Neuron (in vitro differentiated cells): ENCODE results near the gene MTG1.
A peak's percentile ranks its signal among the peaks of the same experiment; 100 is the strongest.
"Not testable (repeated sequence)": the region's sequence is repeated elsewhere in the genome, so short reads cannot be mapped to it uniquely, and the experiment has no call there.

ENCODE experiments used
- H2AFZ ChIP-seq: one replicate; pipeline ENCODE4 v1.6.1; 2013; ENCODE audit warnings: low read depth, mild to moderate bottlenecking, inconsistent platforms, low read length, moderate library complexity
- H3K27me3 ChIP-seq: one replicate; pipeline ENCODE4 v1.6.1; 2013; ENCODE audit warnings: low read length; ENCODE audit not compliant: insufficient read depth
- H3K36me3 ChIP-seq: one replicate; pipeline ENCODE4 v1.6.1; 2013; ENCODE audit warnings: low read length; ENCODE audit not compliant: insufficient read depth
- H3K4me1 ChIP-seq: one replicate; pipeline ENCODE4 v1.6.1; 2013; ENCODE audit warnings: low read length; ENCODE audit not compliant: insufficient read depth
- H3K4me3 ChIP-seq: 2 replicates; pipeline ENCODE4 v1.5.1; 2013; ENCODE audit warnings: mild to moderate bottlenecking, low read length, moderate library complexity
- H3K9me3 ChIP-seq: one replicate; pipeline ENCODE4 v1.6.1; 2013; ENCODE audit warnings: low read length

MTG1 gene

GRCh38 chr10:133377025-133377817 lies 16.7 kb upstream of the MTG1 start:
- Histone ChIP-seq H3K4me3 (no peak overlapping the region), H3K27me3 (no peaks in the 10 kb centered on the region), H3K4me1 (peaks cover 15% of the 10 kb centered on the region), H3K9me3 (peaks cover 2% of the 10 kb centered on the region), H2AFZ (no peak overlapping the region), H3K36me3 (no peaks in the 10 kb centered on the region)

- Histone ChIP-seq H3K4me1 (peaks cover 13% of the 10 kb centered on the region), H3K27me3 (no peaks in the 10 kb centered on the region), H3K4me3 (peak overlapping the region; percentile 82), H2AFZ (peak overlapping the region; percentile 94), H3K36me3 (no peaks in the 10 kb centered on the region), H3K9me3 (peaks cover 2% of the 10 kb centered on the region)
Measured at GRCh38 chr10:133377818-133378250, 16.1 kb upstream of the MTG1 start.

- H3K4me1 ChIP-seq, result peaks cover 13% of the 10 kb centered on the region
Measured at GRCh38 chr10:133378251-133379096, 15.5 kb upstream of the MTG1 start.

GRCh38 chr10:133379152-133379800 lies 14.7 kb upstream of the MTG1 start, which contains the start of gene PAOX:
PAOX (plus strand) TSS chr10:133379262; CDS start chr10:133379317, 55 bp downstream.
- H3K27me3 ChIP-seq, result no peaks in the 10 kb centered on the region
- H3K4me1 ChIP-seq, result peaks cover 11% of the 10 kb centered on the region
- H3K4me3 ChIP-seq, result peak within 1 kb of the TSS; percentile 82
- H3K9me3 ChIP-seq, result peaks cover 2% of the 10 kb centered on the region
- H2AFZ ChIP-seq, result peak within 1 kb of the TSS; percentile 94
- H3K36me3 ChIP-seq, result no peaks in the 10 kb centered on the region

More at GRCh38 chr10:133378251-133379096, 15.5 kb upstream of the MTG1 start:
- Histone ChIP-seq H3K27me3 (no peaks in the 10 kb centered on the region), H3K4me3 (peak overlapping the region; percentile 82), H3K36me3 (no peaks in the 10 kb centered on the region), H3K9me3 (peaks cover 2% of the 10 kb centered on the region), H2AFZ (peak overlapping the region; percentile 94)

- no peak overlapping the region for H2AFZ ChIP-seq
Measured at GRCh38 chr10:133379801-133380666, 13.9 kb upstream of the MTG1 start.

GRCh38 chr10:133381036-133381435 lies 12.9 kb upstream of the MTG1 start:
- Histone ChIP-seq H3K4me3 (no peak overlapping the region), H2AFZ (no peak overlapping the region), H3K27me3 (no peaks in the 10 kb centered on the region), H3K36me3 (no peaks in the 10 kb centered on the region), H3K4me1 (peaks cover 11% of the 10 kb centered on the region), H3K9me3 (peaks cover 2% of the 10 kb centered on the region)

More at GRCh38 chr10:133379801-133380666, 13.9 kb upstream of the MTG1 start:
- no peak overlapping the region for H3K4me3 ChIP-seq
- no peaks in the 10 kb centered on the region for H3K36me3 ChIP-seq
- no peaks in the 10 kb centered on the region for H3K27me3 ChIP-seq
- H3K4me1 ChIP-seq, result peaks cover 11% of the 10 kb centered on the region
- peaks cover 2% of the 10 kb centered on the region for H3K9me3 ChIP-seq

- Histone ChIP-seq H2AFZ (no peak overlapping the region), H3K27me3 (no peaks in the 10 kb centered on the region), H3K4me3 (no peak overlapping the region), H3K36me3 (no peaks in the 10 kb centered on the region), H3K9me3 (peaks cover 2% of the 10 kb centered on the region), H3K4me1 (peaks cover 1% of the 10 kb centered on the region)
Measured at GRCh38 chr10:133383551-133383950, 10.4 kb upstream of the MTG1 start.

- no peaks in the 10 kb centered on the region for H3K4me1 ChIP-seq
- H3K36me3 ChIP-seq, result no peaks in the 10 kb centered on the region
- no peak overlapping the region for H3K4me3 ChIP-seq
- no peaks in the 10 kb centered on the region for H3K27me3 ChIP-seq
- no peak overlapping the region for H2AFZ ChIP-seq
- peaks cover 2% of the 10 kb centered on the region for H3K9me3 ChIP-seq
Measured at GRCh38 chr10:133384071-133384470, 9.9 kb upstream of the MTG1 start.

- no peaks in the 10 kb centered on the region for H3K9me3 ChIP-seq
- no peaks in the 10 kb centered on the region for H3K4me1 ChIP-seq
- no peak overlapping the region for H3K4me3 ChIP-seq
- H3K36me3 ChIP-seq, result no peaks in the 10 kb centered on the region
- H2AFZ ChIP-seq, result no peak overlapping the region
- H3K27me3 ChIP-seq, result no peaks in the 10 kb centered on the region
Measured at GRCh38 chr10:133385214-133385613, 8.7 kb upstream of the MTG1 start.

GRCh38 chr10:133386951-133387350 lies 7.0 kb upstream of the MTG1 start:
- H3K36me3 ChIP-seq, H3K27me3 ChIP-seq, H3K9me3 ChIP-seq, H2AFZ ChIP-seq, H3K4me1 ChIP-seq, H3K4me3 ChIP-seq: not testable (repeated sequence)

GRCh38 chr10:133388236-133388972 lies 5.6 kb upstream of the MTG1 start:
- Histone ChIP-seq H2AFZ (no peak overlapping the region), H3K4me1 (peaks cover under 1% of the 10 kb centered on the region), H3K9me3 (no peaks in the 10 kb centered on the region), H3K36me3 (no peaks in the 10 kb centered on the region), H3K4me3 (no peak overlapping the region), H3K27me3 (no peaks in the 10 kb centered on the region)
